Small intestine (tissue), 4 donors: Measurements from ENCODE around the gene CSRP2. TPM values are rescaled to one million over a fixed set of nuclear protein-coding genes. Genes with fewer than 3 reads are reported as not detected.

Source experiments
- polyA plus RNA-seq, 4 donors: library from polyadenylated mRNA; stranded (reverse) in 3 of 4; unstranded in 1 of 4; fragments of 200-250 nt in 3 of 4; fragments of 120-200 nt in 1 of 4; gene quantifications; one replicate each; pipeline versions ENCODE4 v1.2.1 to v1.2.3, GENCODE V29; 2013
- donor health status: healthy with polysubstance abuse.
- donor health status: Bipolar disorder and iron deficiency.
- donor health status: healthy.

Gene CSRP2
- polyA plus RNA-seq, 4 donors, result 1.8 to 40.1 (median 12.6) TPM

Other genes with a start within 250 kb of the CSRP2 start
- 10 to 100 TPM in 1 of 4 donors, 1 to 10 TPM in 3; 2.2 to 33.0 (median 5.7) TPM for gene ZDHHC17, start 114.9 kb downstream of the CSRP2 start, polyA plus RNA-seq
- 1 to 10 TPM in 2 of 4 donors, under 1 TPM in 1, not detected in 1; 0.67 to 3.8 (median 1.4) TPM for gene E2F7, start 186.6 kb upstream of the CSRP2 start, polyA plus RNA-seq